ENCODE data around the gene KLRB1.
A peak's percentile ranks its signal among the peaks of the same experiment; 100 is the strongest.
"Not testable (repeated sequence)": the region's sequence is repeated elsewhere in the genome, so short reads cannot be mapped to it uniquely, and the experiment has no call there.

KLRB1 gene

DNA sequence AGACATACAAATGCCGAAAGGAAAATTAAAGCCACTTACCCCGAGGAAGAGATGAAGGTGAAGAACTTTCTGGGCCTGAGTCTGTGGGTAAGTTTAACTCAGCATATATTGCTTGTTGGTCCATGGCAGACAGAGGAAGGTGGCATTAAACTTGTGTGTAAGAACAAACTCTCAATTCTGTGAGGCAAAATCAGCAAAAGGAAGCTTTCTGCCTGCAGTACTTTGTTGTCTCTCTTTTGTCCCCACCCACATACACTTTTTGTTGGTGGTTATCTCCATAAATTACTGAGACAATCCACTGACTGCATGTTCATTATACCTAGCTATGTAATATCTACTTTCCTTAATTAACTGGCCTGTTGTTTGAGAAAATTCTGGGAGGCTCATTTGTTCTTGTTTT is at the start of gene KLRB1:
TSS of gene KLRB1 (minus strand) at position 201 of the 400 bp plus-strand sequence. CDS start at position 124, 77 bp downstream.
- DNase-seq, result no peak

DNA sequence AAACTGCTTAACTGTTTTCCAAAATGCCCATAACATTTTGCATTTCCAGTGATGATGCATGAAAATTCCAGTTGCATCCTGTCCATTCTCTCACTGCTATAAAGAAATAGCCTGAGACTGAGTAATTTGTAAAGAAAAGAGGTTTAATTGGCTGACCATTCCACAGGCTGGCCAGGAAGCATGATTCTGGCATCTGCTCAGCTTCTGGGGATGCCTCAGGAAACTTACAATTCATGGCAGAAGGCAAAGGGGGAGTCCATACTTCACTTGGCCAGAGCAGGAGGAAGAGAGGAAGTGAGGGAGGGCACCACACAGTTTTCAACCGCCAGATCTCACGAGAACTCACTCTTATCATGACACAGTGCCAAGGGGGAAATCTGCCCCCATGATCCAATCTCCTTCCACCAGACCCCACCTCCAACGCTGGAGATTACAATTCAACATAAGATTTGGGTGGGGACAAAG is 43.6 kb upstream of the KLRB1 start:
- DNase-seq, result peak; percentile 57

DNA sequence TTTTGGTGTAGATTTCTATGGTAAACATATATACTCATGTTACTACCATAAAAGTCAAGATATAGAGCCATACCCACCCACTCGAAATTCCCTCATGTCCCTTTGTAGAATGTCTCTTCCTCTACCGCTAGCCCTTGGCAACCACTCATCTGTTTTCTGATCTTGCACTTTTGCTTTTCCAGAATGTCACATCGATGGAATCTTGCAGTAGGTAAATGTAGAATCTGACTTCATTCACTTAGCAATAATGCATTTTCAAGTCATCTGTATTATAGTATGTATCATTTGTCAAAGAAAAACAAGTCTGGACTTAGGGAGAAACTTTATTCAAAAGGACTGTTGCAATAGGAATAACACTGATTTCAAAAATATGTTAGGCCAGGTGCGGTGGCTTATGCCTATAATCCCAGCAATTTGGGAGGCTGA is 42.4 kb upstream of the KLRB1 start:
- DNase-seq, result no peak

DNA sequence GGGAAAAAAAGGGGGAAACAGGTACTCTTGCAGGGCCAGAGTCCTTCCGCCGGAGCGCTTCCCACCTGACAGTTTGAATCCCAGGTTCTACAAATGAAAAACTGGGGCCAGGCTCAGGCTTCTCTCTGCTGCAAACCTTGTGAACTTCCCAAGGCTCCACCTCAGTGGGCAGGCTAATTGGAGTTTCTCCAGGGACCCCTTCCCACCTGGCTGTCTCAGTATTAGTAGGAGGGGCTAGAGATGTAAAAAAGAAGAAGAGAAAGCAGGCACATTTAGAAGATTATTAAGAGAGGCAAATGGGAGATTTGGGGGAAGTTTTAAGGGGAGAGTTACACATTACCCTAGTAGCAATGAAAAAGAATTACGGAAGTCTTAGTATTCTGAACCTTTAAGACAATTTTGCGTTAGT is 41.8 kb upstream of the KLRB1 start:
- DNase-seq, result no peak

DNA sequence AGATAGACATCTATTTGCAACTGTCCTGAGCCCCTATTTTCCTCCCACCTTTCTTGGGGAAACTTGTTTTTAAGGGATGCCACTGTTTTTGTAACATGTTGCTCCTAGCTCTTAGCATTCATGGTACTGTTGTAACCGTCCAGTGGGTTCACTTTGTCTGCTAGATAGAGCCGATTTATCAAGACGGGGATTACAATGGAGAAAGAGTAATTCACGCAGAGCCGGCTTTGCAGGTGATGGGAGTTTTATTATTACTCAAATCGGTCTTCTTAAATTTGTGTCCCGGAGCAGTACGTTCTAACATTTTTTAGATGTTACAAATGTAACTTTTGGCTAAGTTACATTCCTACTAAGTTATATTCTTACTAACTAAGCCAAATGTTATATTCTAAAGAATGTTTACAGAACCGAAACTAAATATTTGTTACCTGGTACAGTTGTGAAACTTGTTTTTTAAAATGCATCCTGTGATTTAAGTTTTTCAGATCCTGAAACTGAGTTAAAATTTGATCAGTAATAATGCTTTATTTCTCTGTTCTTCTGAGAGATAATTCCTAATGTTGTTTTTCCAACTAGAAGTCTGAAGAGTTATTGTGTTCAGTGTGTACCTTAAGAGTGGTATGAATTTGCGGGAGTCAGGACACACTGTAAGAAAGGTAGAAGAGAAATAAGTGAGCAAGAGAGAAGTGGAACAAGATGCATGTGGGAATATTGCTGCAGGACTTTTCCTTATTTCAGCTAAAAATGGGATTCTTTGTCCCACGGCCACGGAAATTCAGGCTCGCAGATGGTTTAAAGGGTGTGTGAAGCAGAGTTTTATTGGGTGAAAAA is 41.2 kb upstream of the KLRB1 start:
- no peak for DNase-seq

DNA sequence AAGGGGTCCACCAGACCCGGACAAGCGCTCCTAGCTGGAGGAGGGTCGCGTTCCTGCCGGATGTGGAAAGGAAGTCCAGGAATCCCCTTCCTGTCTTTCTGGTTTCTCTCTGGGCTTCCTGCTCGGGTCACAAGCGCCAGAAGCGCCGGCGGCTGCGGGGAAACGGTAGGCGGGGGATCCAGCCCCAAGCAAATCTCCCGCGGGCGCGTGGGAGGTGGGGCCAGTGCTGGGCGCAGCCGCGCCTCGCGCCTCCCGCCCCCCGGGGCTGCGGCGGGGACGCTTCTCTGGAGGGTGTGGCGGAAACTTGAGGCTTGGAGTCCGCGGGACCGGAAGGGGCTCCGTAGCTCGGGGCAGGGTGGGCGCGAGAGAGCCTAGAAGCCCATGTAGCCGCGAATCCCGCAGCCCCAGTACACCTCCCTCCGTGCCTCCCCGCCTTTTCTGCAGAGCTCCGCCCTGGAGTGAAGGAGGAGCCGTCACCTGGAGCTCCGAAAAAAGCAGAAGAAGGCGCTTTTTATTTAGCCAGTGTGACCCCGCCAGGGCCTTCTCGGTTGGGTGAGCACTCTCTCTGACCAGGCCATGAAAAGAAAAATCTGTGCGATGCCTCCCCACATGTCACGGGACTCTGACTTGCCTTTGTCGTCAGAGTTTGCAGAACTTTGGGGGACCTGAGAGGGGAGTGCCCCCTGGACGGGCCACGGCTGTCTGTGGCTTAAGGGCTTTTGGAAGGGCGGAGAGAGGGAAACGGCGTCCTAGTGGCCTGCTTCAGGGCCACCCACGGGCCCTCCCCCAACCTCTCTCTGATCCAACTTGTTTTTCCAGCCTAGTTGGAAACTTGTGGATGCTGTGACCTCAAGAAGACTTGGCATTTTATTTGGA is 40.3 kb upstream of the KLRB1 start:
- peak; percentile 73 for DNase-seq

DNA sequence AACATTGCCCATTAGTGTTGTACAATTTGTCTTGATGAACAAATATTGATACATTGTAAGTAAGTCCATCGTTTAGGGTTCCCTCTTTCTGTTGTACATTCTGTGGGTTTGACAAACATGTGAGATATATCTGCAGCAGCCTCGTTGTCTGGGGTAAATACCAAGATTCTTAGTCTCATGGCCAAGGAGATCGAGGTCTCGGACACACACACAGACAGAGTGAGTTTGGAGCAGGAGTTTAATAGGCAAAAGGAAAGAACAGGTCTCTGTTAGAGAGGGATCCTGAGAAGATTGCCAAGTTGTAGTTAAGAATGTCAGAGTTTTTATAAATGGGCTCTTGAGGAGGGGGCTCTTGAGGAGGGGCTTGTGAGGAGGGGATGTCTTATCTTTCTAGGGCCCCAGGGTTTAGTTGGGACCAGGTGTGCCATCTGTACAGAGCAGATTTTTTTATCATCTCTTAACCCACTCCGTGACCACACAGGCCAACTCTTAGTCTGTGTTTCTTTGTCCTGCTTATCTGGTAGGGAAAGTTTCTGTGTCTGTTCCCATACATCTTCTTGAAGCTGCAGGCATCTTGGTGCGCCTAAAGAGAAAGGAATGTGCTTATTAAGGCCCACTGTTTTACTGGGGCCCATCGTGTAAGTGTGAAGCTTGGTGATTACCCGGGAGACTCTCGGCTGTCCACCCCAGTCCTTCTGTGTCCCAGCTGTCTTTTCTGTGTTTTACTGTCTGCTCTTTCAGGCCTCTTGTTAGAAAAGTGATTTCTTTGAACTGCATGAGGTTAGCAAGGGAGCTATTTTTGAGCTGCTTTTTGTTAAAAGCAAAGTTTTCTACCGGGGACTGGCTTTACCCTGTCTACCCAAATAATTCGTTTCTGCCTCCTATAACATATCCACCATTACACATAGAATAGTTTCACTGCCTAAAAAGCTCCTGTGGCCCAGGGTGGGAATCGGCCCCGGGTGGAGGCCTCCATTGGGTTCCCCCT is 39.4 kb upstream of the KLRB1 start:
- no peak for DNase-seq

DNA sequence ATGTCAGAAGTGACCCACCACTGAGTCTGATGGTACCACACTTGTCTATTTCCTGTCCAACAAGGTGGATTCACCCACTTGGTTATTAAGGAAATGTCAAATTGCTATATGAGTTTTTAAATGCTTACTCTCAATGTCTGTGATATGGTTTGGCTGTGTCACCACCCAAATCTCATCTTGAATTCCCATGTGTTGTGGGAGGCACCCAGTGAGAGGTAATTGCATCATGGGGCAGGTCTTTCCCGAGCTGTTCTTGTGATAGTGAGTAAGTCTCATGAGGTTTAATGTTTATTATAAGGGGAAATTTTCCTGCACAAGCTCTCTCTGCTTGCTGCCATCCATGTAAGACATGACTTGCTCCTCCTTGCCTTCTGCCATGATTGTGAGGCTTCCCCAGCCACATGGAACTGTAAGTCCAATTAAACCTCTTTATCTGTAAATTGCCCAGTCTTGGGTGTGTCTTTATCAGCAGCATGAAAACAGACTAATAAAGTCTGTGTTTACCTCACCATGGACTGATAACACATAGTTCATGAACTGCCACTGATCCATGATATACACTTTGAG is 37.4 kb upstream of the KLRB1 start:
- DNase-seq, result not testable (repeated sequence)

DNA sequence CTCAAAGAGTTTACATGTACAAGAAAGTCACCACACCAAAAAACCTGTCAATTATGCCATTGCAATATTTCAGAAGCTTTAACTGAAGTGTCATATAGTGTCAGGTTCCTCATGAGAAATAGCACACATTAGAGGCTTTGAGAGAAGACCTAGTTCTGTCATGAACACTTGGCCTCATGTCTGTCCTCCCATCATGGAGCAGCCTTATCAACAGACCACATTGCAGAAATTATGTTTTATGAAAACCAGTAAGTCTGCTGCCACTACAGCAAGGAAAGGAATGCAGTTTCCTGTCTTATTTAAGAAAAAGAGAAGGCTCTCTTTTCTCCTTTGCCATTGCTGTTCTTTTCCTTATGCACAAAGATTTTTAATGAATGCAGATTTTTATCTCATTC is 35.5 kb upstream of the KLRB1 start:
- DNase-seq, result no peak

DNA sequence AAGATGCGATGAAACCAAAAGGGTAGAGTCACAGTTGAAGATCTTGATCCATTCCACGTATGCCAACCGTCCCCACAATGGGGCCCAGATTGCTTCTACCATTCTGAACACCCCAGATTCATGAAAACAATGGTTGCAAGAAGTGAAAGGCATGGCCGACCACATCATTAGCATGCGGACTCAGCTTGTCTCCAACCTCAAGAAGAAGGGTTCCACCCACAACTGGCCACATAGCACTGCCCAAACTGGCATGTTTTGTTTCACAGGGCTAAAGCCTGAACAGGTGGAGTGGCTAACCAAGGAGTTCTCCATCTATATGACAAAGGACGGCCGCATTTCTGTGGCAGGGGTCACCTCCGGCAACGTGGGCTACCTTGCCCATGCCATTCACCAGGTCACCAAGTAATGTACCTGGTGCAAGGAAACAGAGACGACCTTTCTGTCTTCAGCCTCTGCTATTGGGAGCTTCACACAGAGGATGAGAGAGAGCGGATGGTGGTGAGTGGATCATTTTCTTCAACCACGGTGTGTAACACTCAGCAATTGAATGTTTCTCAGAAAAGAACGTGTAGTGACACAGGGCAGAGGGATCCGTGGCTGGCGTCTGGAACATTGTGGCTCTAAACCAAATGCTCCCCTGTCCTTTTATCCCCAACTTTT is 35.0 kb upstream of the KLRB1 start:
- DNase-seq, result no peak

DNA sequence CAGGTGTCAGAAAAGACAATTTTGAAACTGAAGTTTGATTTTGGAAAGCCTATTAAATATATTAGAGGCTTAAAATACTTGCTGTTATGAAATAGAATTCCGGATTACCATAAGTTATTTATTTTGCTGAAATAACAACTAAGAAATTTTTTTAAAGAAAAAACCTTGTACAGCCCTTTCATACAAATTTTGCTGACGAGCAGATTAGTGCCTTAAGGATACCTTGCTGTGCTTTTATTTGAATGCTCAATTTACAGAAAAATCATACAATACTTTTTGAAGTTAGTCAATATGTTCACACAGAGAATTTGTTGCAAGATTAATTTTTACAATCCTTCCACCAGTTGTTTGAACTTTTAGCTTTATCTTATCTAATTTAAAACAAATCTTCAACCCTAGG is 32.3 kb upstream of the KLRB1 start:
- DNase-seq, result no peak

DNA sequence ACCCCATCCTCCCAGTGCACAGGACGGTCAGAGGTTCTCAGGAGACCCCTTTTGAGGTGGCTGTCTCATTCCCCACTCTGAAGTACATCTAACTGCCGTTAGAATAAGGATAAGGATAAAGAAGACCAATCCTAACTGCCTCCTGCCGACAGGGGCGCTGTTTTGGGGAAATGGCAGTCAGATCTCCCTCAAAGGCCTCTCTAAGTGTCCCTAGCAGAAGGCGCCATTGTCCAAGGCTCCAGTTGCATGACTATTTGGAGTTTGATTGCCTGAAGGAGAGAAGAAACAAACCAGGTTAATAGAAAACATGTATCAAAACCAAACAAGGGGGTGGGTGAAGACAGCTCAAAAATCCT is 29.1 kb upstream of the KLRB1 start:
- no peak for DNase-seq

DNA sequence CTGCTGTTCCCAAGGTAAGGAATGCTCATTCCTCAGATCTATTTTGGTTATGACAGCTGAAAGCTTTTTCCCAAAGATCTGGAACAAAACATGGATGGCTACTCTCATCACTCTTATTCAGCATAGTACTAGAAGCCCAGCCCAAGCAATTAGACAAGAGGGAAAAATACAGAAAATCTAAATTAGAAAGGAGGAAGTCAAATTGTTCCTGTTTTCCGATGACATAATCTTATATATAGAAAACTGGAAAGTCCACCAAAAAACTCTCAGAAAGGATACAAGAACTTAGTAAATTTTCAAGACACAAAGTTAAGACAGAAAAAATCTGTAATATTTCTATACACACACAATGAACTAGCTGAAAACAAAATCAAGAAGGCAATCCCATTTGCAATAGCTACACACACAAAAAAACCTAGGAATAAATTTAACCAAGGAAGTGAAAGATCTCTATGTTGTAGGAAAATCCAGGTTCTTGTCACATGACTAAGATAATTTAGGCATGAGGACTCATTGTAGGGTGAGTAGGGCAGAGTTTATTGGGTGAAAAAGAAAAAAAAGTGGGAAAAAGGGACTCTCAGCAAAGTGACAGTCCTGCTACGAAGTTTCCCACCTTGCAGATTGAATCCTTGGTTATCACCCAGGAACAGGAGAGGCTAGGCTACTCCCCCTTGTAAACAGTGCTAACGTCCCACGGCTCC is 28.6 kb upstream of the KLRB1 start:
- DNase-seq, result no peak

DNA sequence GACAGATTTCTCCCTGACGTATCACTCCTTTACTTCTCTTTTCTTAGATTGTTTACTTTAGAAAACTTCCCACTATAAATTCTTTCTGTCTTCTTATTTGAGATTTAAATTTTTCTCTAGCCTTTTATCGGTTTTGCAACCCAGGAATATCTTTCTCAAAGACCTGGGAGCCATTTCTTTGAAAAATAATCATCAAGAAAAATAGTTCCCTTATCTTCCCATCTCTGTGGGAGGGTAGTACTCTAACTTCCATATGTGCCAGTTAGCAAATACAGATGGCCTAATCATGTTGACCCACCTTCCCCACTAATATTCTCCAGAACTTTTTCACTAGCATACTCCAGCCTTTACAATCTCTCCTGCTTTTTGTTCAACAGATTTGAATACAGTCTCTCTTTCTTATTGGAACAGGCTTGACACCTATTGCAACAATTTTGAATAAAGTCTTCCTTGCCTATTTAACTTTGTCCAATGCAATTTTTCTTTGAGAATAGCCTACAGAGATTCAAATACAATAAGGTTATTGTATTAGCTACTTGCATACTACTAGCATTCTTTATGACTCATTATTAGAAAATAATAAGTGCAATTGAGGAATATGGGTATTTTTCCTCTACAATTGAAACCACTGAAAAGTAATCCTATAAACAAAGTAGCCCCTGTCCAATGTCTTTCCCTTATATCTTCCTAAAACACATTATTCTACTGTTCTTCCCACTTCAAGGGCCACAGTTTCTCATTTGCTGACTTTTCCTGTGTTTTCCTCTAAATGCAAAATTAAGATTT is 27.4 kb upstream of the KLRB1 start:
- no peak for DNase-seq

DNA sequence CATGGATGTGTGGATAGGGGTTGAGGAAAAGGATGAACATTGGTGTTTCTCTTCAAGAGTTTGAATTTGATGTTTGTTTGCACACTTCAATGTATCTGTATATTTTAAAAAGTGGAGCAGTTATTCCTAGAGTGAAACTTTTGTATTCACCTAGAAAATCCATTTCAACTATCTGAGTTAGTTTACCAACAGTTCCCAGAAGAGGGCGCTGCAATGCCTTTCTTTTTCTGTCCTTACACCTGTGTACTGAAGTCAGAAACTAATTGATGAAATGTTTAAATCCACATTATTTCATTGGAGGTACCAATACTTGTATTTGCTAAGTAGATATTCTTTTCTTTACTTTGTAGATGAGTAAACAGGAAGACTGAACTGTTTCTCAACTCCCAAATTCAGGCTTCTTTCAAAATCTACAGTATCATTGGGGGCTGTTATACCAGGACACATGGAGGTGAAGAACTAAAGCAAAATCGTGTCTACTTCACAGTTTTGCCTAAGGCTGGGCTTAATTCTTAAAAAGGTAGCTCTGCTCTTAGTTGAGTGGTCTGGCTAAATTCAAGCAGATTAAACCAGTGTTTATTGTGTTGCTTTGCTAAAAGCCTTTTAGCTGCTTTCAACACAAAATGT is 26.6 kb upstream of the KLRB1 start:
- peak; percentile 12 for DNase-seq

DNA sequence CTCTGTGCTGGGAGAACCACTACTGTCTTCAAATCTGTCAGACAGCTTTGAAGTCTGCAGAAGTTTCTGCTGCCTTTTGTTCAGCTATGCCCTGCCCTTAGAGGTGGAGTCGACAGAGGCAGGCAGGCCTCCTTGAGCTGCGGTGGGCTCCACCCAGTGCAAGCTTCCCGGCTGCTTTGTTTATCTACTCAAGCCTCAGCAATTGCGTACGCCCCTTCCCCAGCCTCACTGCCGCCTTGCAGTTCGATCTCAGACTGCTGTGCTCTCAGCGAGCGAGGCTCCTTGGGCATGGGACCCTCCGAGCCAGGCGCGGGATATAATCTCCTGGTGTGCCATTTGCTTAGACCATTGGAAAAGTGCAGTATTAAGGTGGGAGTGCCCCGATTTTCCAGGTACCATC is 25.1 kb upstream of the KLRB1 start:
- DNase-seq, result no peak

DNA sequence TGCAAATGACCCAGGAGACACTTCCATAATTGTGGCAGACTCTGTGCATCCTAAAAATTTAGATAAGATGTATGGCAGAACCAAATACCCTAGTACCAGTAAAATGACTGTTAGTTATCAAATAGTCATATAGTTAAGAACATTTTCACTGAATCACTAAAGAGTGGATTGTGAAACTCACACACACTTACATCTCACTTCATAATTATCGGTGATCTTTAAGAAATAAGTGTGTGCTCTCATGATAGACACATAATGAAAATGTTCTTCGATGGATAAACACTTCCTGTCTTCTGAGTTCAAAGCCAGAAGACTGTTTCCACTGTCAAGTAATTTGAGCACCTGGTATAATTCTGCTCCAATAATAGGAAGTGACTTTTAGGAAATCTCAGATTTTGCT is 19.1 kb upstream of the KLRB1 start:
- no peak for DNase-seq

DNA sequence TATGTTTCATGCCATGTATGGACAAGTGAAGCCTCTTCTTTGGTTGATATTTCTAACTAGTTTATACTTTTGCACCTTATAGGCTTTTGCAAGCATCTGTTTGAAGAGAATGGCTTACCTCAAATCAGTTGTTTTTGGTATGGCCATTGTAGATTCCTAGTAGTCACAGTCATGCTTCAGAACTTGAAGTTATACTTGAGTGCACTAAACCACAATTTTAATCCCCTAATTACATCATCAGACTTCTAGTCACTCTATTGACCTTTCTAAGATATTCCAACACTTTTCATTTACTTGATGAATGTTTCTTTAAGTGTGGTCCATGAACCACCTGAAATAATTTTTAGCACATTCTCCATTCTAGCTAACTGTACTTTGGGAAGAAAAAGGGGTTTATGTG is 18.6 kb upstream of the KLRB1 start:
- DNase-seq, result no peak

DNA sequence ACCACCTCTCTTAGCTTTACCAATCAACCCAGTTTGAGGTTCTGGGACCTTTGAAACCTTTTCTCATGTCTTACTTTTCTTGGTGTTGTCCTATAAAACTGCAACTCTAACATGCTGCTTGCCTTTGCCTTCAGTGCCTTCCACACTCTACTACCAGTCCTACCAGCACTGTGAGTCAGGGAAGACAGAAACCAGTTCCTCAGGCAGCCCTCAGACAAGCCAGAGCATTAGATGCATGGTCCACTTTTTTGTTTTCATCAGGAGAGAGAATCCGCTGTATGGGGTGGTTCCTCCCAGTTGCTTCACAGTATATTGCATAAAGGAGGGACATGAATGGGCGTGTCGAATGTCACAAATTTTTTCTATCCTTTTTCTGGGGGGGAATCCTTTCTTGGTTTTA is 17.3 kb upstream of the KLRB1 start:
- no peak for DNase-seq

Data from GF-D8 (cell line).